Measurements from ENCODE around the gene ARID3B. TPM values are rescaled to one million over a fixed set of nuclear protein-coding genes. Genes with fewer than 3 reads are reported as not detected.

The ARID3B gene
- total RNA-seq, 3 donors from 2014 or later = 5.2 to 6.0 (median 5.9) TPM

GRCh38 chr15:74543583-74543982 lies 2.6 kb downstream of the ARID3B start:
- Histone ChIP-seq H3K27me3 (no peaks in the 10 kb centered on the region), H3K9me3 (no peaks in the 10 kb centered on the region), H3K4me3 (no peak overlapping the region), H3K4me1 (peaks cover 11 to 17% of the 10 kb centered on the region in 2 donors), H3K27ac (no peak overlapping the region), H3K36me3 (no peaks in the 10 kb centered on the region)
- TF ChIP-seq POLR2A (IDR thresholded peaks at IDR 0.05) (no peak), POLR2AphosphoS5 (IDR thresholded peaks at IDR 0.05) (no peak), CTCF (IDR thresholded peaks at IDR 0.05) (no peak)
- DNase-seq (ENCODE audit: low spot score in 2 of 2) = no peak
- intact Hi-C loops (cut with DNase I; ENCODE audit: low total_unique reads) = loop anchor here (10.0 kb wide), 1 partner anchor 71 kb away; the partner anchor contains the start of gene CLK3

- no peak for TF ChIP-seq POLR2A (IDR thresholded peaks at IDR 0.05)
- TF ChIP-seq POLR2AphosphoS5 (IDR thresholded peaks at IDR 0.05) = no peak
- no peak for TF ChIP-seq CTCF (IDR thresholded peaks at IDR 0.05)
- H3K4me3 ChIP-seq = no peak overlapping the region
- no peak overlapping the region for H3K27ac ChIP-seq
- H3K9me3 ChIP-seq = no peaks in the 10 kb centered on the region
- intact Hi-C loops (cut with DNase I; ENCODE audit: low total_unique reads) = loop anchor here (10.0 kb wide), 1 partner anchor 70 kb away; the partner anchor contains the start of gene CLK3
- DNase-seq (ENCODE audit: low spot score in 2 of 2) = no peak
- no peaks in the 10 kb centered on the region for H3K27me3 ChIP-seq
- no peaks in the 10 kb centered on the region for H3K36me3 ChIP-seq
- peaks cover 8 to 9% of the 10 kb centered on the region in 2 donors for H3K4me1 ChIP-seq
These were observed 4.1 kb downstream of the ARID3B start for GRCh38 chr15:74545086-74545485.

- Histone ChIP-seq H3K36me3 (no peaks in the 10 kb centered on the region), H3K27me3 (no peaks in the 10 kb centered on the region), H3K4me3 (no peak overlapping the region), H3K27ac (no peak overlapping the region), H3K9me3 (no peaks in the 10 kb centered on the region), H3K4me1 (peaks cover 4 to 7% of the 10 kb centered on the region in 2 donors)
- intact Hi-C loops (cut with DNase I; ENCODE audit: low total_unique reads) = loop anchor here (10.0 kb wide), 1 partner anchor 69 kb away; the partner anchor contains the start of gene CLK3
- peak; percentile 96 for DNase-seq (ENCODE audit: low spot score in 2 of 2)
- TF ChIP-seq POLR2A (IDR thresholded peaks at IDR 0.05) (no peak), CTCF (IDR thresholded peaks at IDR 0.05) (peak in 2 of 3 donors; percentile 11 to 19), POLR2AphosphoS5 (IDR thresholded peaks at IDR 0.05) (peak; percentile 80 to 88 (median 87))
These were observed 5.0 kb downstream of the ARID3B start for GRCh38 chr15:74545776-74546656.

- Histone ChIP-seq H3K36me3 (no peaks in the 10 kb centered on the region), H3K4me3 (no peak overlapping the region), H3K27ac (no peak overlapping the region), H3K27me3 (no peaks in the 10 kb centered on the region), H3K4me1 (peaks cover 4 to 7% of the 10 kb centered on the region in 2 donors), H3K9me3 (no peaks in the 10 kb centered on the region)
- intact Hi-C loops (cut with DNase I; ENCODE audit: low total_unique reads) = loop anchor here (10.0 kb wide), 1 partner anchor 67 kb away; the partner anchor contains the start of gene CLK3
- no peak for DNase-seq (ENCODE audit: low spot score in 2 of 2)
- TF ChIP-seq POLR2AphosphoS5 (IDR thresholded peaks at IDR 0.05) (no peak), CTCF (IDR thresholded peaks at IDR 0.05) (no peak), POLR2A (IDR thresholded peaks at IDR 0.05) (no peak)
These were observed 6.6 kb downstream of the ARID3B start for GRCh38 chr15:74547616-74548015.

GRCh38 chr15:74548241-74548640 lies 7.2 kb downstream of the ARID3B start:
- no peaks in the 10 kb centered on the region for H3K27me3 ChIP-seq
- no peak overlapping the region for H3K4me3 ChIP-seq
- intact Hi-C loops (cut with DNase I; ENCODE audit: low total_unique reads) = loop anchor here (10.0 kb wide), 1 partner anchor 67 kb away; the partner anchor contains the start of gene CLK3
- H3K9me3 ChIP-seq = no peaks in the 10 kb centered on the region
- no peak for DNase-seq (ENCODE audit: low spot score in 2 of 2)
- TF ChIP-seq CTCF (IDR thresholded peaks at IDR 0.05) = no peak
- TF ChIP-seq POLR2A (IDR thresholded peaks at IDR 0.05) = no peak
- TF ChIP-seq POLR2AphosphoS5 (IDR thresholded peaks at IDR 0.05) = no peak
- no peaks in the 10 kb centered on the region for H3K36me3 ChIP-seq
- no peak overlapping the region for H3K27ac ChIP-seq
- peaks cover 4 to 7% of the 10 kb centered on the region in 2 donors for H3K4me1 ChIP-seq

All from breast epithelium (tissue), 4 donors.